Panc1 (cell line): Measurements from ENCODE around the gene SLC25A24. TPM values are rescaled to one million over a fixed set of nuclear protein-coding genes. Genes with fewer than 3 reads are reported as not detected.

Experiments used
- ATAC-seq: fragments of 200-7000 bp; cut with Tn5 transposase; 2 replicates; pipeline ENCODE4 v1.9.1; 2020; ENCODE audit warnings: mild to moderate bottlenecking, moderate library complexity
- BruUV-seq: library from RNA; stranded (reverse); fragments of 400-500 nt; replicated peaks from 2 replicates; lab custom pipeline; 2021; lab: Mats Ljungman, UMichigan
- CTCF ChIA-PET: fragments of 300-600 bp; sonication (Branson Sonifier 250); formaldehyde crosslinking; loops from one replicate; lab custom pipeline; 2022; ENCODE audit warnings: antibody characterized with exemption; lab: Charles Lee
- POLR2A ChIA-PET: fragments of 300-600 bp; sonication (Branson Sonifier 250); formaldehyde crosslinking; loops from one replicate; lab custom pipeline; 2022; ENCODE audit warnings: antibody characterized with exemption; lab: Charles Lee
- DNase-seq: peaks from one replicate; pipeline ENCODE4 v3.0.0-alpha.2; 2010; ENCODE audit warnings: low read depth, low spot score
- H3K27ac ChIP-seq: 2 replicates; pipeline ENCODE4 v1.5.1; 2011; ENCODE audit warnings: mild to moderate bottlenecking, low read length, inconsistent platforms
- H3K27me3 ChIP-seq: fragments of 200-500 bp; sonication (Bioruptor generic); 2 replicates; pipeline ENCODE4 v1.6.0; 2014; ENCODE audit warnings: low read length, inconsistent platforms; ENCODE audit not compliant: control insufficient read depth, insufficient read depth
- H3K36me3 ChIP-seq: fragments of 200-500 bp; sonication (Bioruptor generic); 2 replicates; pipeline ENCODE4 v1.5.1; 2014; ENCODE audit warnings: inconsistent platforms, mild to moderate bottlenecking, low read length, moderate library complexity; ENCODE audit not compliant: control insufficient read depth, insufficient read depth
- H3K4me1 ChIP-seq: 2 replicates; pipeline ENCODE4 v1.5.1; 2011; ENCODE audit warnings: inconsistent platforms, mild to moderate bottlenecking, low read length, moderate library complexity; ENCODE audit not compliant: control insufficient read depth, insufficient read depth
- H3K4me3 ChIP-seq, 2 experiments: 2 replicates each; pipeline ENCODE4 v1.5.1; 2011 to 2012; ENCODE audit warnings: low read depth in 2 of 2, low read length in 2 of 2, mild to moderate bottlenecking in 2 of 2, inconsistent platforms in 1 of 2, moderate library complexity in 1 of 2
- H3K9me3 ChIP-seq: fragments of 200-500 bp; sonication (Bioruptor generic); 2 replicates; pipeline ENCODE4 v1.5.1; 2014; ENCODE audit warnings: low read depth, mild to moderate bottlenecking, inconsistent platforms, low read length, moderate library complexity; ENCODE audit not compliant: control insufficient read depth, insufficient read depth
- CTCF ChIP-seq: fragments of 450-650 bp; IDR thresholded peaks from 2 replicates; pipeline ENCODE4 v1.5.1; 2017; ENCODE audit warnings: mild to moderate bottlenecking
- POLR2AphosphoS5 ChIP-seq: IDR thresholded peaks from 2 replicates; pipeline ENCODE4 v1.6.1; 2012; ENCODE audit warnings: mild to moderate bottlenecking, low read depth, low read length, moderate library complexity
- SIN3A ChIP-seq: IDR thresholded peaks from 2 replicates; pipeline ENCODE4 v1.6.1; 2012; ENCODE audit warnings: low read depth, mild to moderate bottlenecking, low read length, moderate library complexity, borderline replicate concordance; ENCODE audit not compliant: insufficient read depth
- TCF7L2 ChIP-seq: IDR thresholded peaks from 2 replicates; pipeline ENCODE4 v1.6.1; 2011; ENCODE audit warnings: mild to moderate bottlenecking, low read depth, low read length, inconsistent platforms
- in situ Hi-C: cut with HindIII; loops from 2 replicates; pipeline ENCODE4 v1.10.0; 2016; ENCODE audit warnings: low sequenced_read_pairs, low pct_unique_long_range_greater_than_20kb
- intact Hi-C: fragments of 100-400 bp; cut with micrococcal nuclease; formaldehyde crosslinking; loops from one replicate; pipeline ENCODE4 v1.10.0; 2022; ENCODE audit not compliant: unreplicated experiment
- total RNA-seq: library from RNA; stranded (reverse); gene quantifications from one replicate; pipeline ENCODE4 v1.2.1, GENCODE V29; 2021; ENCODE audit not compliant: unreplicated experiment

SLC25A24 gene
- total RNA-seq, 1 experiment from 2014 or later: 31.8 TPM

GRCh38 chr1:108085628-108086027 lies 114.5 kb downstream of the SLC25A24 start:
- DNase-seq (no peak), ATAC-seq (no peak)
- ChIA-PET CTCF (no interaction called here), POLR2A (no interaction called here)
- no TSS peak for BruUV-seq
- Histone ChIP-seq H3K27ac (no peak overlapping the region), H3K4me1 (no peaks in the 10 kb centered on the region), H3K9me3 (no peaks in the 10 kb centered on the region), H3K27me3 (no peaks in the 10 kb centered on the region), H3K36me3 (no peaks in the 10 kb centered on the region), H3K4me3 (no peak overlapping the region)
- no peak for TF ChIP-seq POLR2AphosphoS5
- TF ChIP-seq TCF7L2: no peak
- no peak for TF ChIP-seq SIN3A
- no peak for TF ChIP-seq CTCF
- intact Hi-C loops: no loop called here
- in situ Hi-C loops: no loop called here

GRCh38 chr1:108084866-108085477 lies 115.2 kb downstream of the SLC25A24 start:
- no TSS peak for BruUV-seq
- ATAC-seq: no peak
- no peak for DNase-seq
- intact Hi-C loops: no loop called here
- ChIA-PET CTCF (no interaction called here), POLR2A (no interaction called here)
- Histone ChIP-seq H3K9me3 (no peaks in the 10 kb centered on the region), H3K4me1 (no peaks in the 10 kb centered on the region), H3K27me3 (no peaks in the 10 kb centered on the region), H3K4me3 (no peak overlapping the region), H3K36me3 (no peaks in the 10 kb centered on the region), H3K27ac (no peak overlapping the region)
- TF ChIP-seq CTCF (no peak), TCF7L2 (no peak), SIN3A (no peak), POLR2AphosphoS5 (no peak)
- in situ Hi-C loops: no loop called here

Other genes with a start within 250 kb of the SLC25A24 start
- gene VAV3, start 235.2 kb downstream of the SLC25A24 start, total RNA-seq: 0.23 TPM
- gene NBPF4, start 43.7 kb upstream of the SLC25A24 start, total RNA-seq: not detected
- not detected for gene NBPF6, start 250.0 kb upstream of the SLC25A24 start, total RNA-seq